HEK293 (cell line): ENCODE data around the gene ROBO4.

Source experiments
- CTCF ChIA-PET: fragments of 350-600 bp; formaldehyde crosslinking; extraction: SDS; loops from one replicate; lab custom pipeline; 2021; ENCODE audit warnings: antibody characterized with exemption; lab: Yijun Ruan, JAX
- POLR2A ChIA-PET: fragments of 300-600 bp; formaldehyde crosslinking; extraction: SDS; loops from one replicate; lab custom pipeline; 2020; ENCODE audit warnings: antibody characterized with exemption, inconsistent platforms; lab: Yijun Ruan, JAX
- H3K27ac ChIP-seq: fragments of 200-500 bp; sonication (Bioruptor generic); 2 replicates; pipeline ENCODE4 v1.5.1; 2014; ENCODE audit warnings: low read depth, low read length, control low read depth, inconsistent platforms; ENCODE audit errors: extremely low read depth
- H3K36me3 ChIP-seq, 2 experiments: fragments of 200-500 bp in 1 of 2; sonication (Bioruptor generic) in 1 of 2; 1 replicate in 1 of 2; 2 replicates in 1 of 2; pipeline ENCODE4 v1.5.1; 2014 to 2017; ENCODE audit warnings: inconsistent platforms in 2 of 2, low read length in 2 of 2; ENCODE audit not compliant: control insufficient read depth in 2 of 2, insufficient read depth in 1 of 2
- H3K4me1 ChIP-seq: fragments of 200-500 bp; sonication (Bioruptor generic); 2 replicates; pipeline ENCODE4 v1.5.1; 2014; ENCODE audit warnings: mild to moderate bottlenecking, low read length, inconsistent platforms; ENCODE audit not compliant: control insufficient read depth, insufficient read depth
- H3K4me3 ChIP-seq: 2 replicates; pipeline ENCODE4 v1.5.1; 2011; ENCODE audit warnings: low read depth, mild to moderate bottlenecking, control low read depth, low read length, moderate library complexity
- H3K9me3 ChIP-seq: fragments of 200-500 bp; sonication (Bioruptor generic); 2 replicates; pipeline ENCODE4 v1.5.1; 2014; ENCODE audit warnings: low read depth, low read length, inconsistent platforms; ENCODE audit not compliant: control insufficient read depth, insufficient read depth
- FEZF1 ChIP-seq: fragments of 450-650 bp; formaldehyde crosslinking; IDR thresholded peaks from 2 replicates; pipeline ENCODE4 v1.5.1; 2016; ENCODE audit warnings: missing biosample characterization, missing genetic modification characterization
- HOXD13 ChIP-seq: sonication (generic); formaldehyde crosslinking; IDR thresholded peaks from 2 replicates; pipeline ENCODE4 v1.8.0; 2022; ENCODE audit warnings: missing genetic modification reagents, borderline replicate concordance
- KLF7 ChIP-seq: fragments of 450-650 bp; formaldehyde crosslinking; IDR thresholded peaks from 2 replicates; pipeline ENCODE4 v1.5.1; 2016; ENCODE audit warnings: missing biosample characterization, missing genetic modification characterization, borderline replicate concordance
- KLF8 ChIP-seq: fragments of 450-650 bp; formaldehyde crosslinking; IDR thresholded peaks from 2 replicates; pipeline ENCODE4 v1.5.1; 2016; ENCODE audit warnings: missing biosample characterization, missing genetic modification characterization
- MEIS1 ChIP-seq: sonication (generic); formaldehyde crosslinking; IDR thresholded peaks from 2 replicates; pipeline ENCODE4 v1.8.1; 2022; ENCODE audit warnings: missing genetic modification reagents, mild to moderate bottlenecking, borderline replicate concordance
- ZFP37 ChIP-seq: fragments of 450-650 bp; formaldehyde crosslinking; IDR thresholded peaks from 2 replicates; pipeline ENCODE4 v1.5.1; 2016; ENCODE audit warnings: missing biosample characterization, missing genetic modification characterization
- ZNF239 ChIP-seq: fragments of 450-650 bp; formaldehyde crosslinking; IDR thresholded peaks from 2 replicates; pipeline ENCODE4 v1.5.1; 2016; ENCODE audit warnings: missing biosample characterization, missing genetic modification characterization
- ZNF37A ChIP-seq: fragments of 450-650 bp; IDR thresholded peaks from 2 replicates; pipeline ENCODE4 v1.5.1; 2018; ENCODE audit warnings: missing biosample characterization, missing genetic modification characterization
- ZNF48 ChIP-seq: fragments of 450-650 bp; formaldehyde crosslinking; IDR thresholded peaks from 2 replicates; pipeline ENCODE4 v1.5.1; 2016; ENCODE audit warnings: missing biosample characterization, missing genetic modification characterization
- ZNF501 ChIP-seq: fragments of 450-650 bp; formaldehyde crosslinking; IDR thresholded peaks from 2 replicates; pipeline ENCODE4 v1.5.1; 2016; ENCODE audit warnings: missing biosample characterization, missing genetic modification characterization
- ZNF555 ChIP-seq: fragments of 450-650 bp; formaldehyde crosslinking; conservative IDR thresholded peaks from 2 replicates; pipeline ENCODE4 v1.5.1; 2017; ENCODE audit warnings: missing biosample characterization, mild to moderate bottlenecking, missing genetic modification characterization, inconsistent platforms
- ZNF561 ChIP-seq: fragments of 450-650 bp; IDR thresholded peaks from 2 replicates; pipeline ENCODE4 v1.5.1; 2018; ENCODE audit warnings: missing biosample characterization, missing genetic modification characterization, borderline replicate concordance
- ZNF626 ChIP-seq: fragments of 450-650 bp; sonication (Bioruptor Pico); formaldehyde crosslinking; IDR thresholded peaks from 2 replicates; pipeline ENCODE4 v1.5.1; 2018; ENCODE audit warnings: missing biosample characterization, missing genetic modification characterization, inconsistent platforms
- ZNF707 ChIP-seq: fragments of 450-650 bp; formaldehyde crosslinking; IDR thresholded peaks from 2 replicates; pipeline ENCODE4 v1.5.1; 2016; ENCODE audit warnings: missing biosample characterization, missing genetic modification characterization
- ZNF792 ChIP-seq: fragments of 450-650 bp; formaldehyde crosslinking; IDR thresholded peaks from 2 replicates; pipeline ENCODE4 v1.5.1; 2016; ENCODE audit warnings: missing biosample characterization, missing genetic modification characterization
- ZSCAN23 ChIP-seq: fragments of 450-650 bp; formaldehyde crosslinking; IDR thresholded peaks from 2 replicates; pipeline ENCODE4 v1.5.1; 2016; ENCODE audit warnings: missing biosample characterization, missing genetic modification characterization
- TF ChIP-seq, protein P1 (sequence below): fragments of 450-650 bp; formaldehyde crosslinking; IDR thresholded peaks from 2 replicates; pipeline ENCODE4 v1.5.0; 2017; ENCODE audit warnings: missing biosample characterization, missing genetic modification characterization, borderline replicate concordance

ROBO4 gene

DNA sequence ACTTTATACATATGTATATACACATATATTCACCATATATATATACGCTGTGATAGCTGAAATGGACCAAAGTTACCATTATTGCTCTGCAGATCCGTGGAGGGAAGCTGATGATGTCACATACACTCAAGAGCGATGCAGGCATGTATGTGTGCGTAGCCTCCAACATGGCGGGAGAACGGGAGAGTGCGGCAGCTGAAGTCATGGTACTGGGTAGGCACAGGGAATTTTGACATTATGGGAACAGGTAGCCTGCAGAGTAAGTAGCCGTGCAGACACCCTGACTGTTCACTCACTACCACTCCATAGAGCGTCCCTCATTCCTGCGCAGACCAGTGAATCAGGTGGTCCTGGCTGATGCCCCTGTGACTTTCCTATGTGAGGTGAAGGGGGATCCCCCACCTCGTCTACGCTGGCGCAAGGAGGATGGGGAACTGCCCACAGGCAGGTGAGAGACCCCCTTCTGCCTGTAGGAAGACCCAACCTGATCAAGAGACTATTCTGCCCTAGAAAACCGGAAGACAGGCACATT lies 27.7 kb downstream of the ROBO4 start:
- ChIA-PET CTCF (interaction anchor here (0.6 to 1.8 kb wide), 4 partner anchors 12 to 226 kb away, joined by 3 to 7 read pairs (median 4); no protein-coding TSS in a partner anchor), POLR2A (no interaction called here)
- H3K36me3 ChIP-seq: no peaks in the 10 kb centered on the region
- TF ChIP-seq, protein P1, sequence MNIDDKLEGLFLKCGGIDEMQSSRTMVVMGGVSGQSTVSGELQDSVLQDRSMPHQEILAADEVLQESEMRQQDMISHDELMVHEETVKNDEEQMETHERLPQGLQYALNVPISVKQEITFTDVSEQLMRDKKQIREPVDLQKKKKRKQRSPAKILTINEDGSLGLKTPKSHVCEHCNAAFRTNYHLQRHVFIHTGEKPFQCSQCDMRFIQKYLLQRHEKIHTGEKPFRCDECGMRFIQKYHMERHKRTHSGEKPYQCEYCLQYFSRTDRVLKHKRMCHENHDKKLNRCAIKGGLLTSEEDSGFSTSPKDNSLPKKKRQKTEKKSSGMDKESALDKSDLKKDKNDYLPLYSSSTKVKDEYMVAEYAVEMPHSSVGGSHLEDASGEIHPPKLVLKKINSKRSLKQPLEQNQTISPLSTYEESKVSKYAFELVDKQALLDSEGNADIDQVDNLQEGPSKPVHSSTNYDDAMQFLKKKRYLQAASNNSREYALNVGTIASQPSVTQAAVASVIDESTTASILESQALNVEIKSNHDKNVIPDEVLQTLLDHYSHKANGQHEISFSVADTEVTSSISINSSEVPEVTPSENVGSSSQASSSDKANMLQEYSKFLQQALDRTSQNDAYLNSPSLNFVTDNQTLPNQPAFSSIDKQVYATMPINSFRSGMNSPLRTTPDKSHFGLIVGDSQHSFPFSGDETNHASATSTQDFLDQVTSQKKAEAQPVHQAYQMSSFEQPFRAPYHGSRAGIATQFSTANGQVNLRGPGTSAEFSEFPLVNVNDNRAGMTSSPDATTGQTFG (tag by site-specific recombination): no peak
- no peak for TF ChIP-seq ZSCAN23
- TF ChIP-seq KLF7 (tag by site-specific recombination): no peak
- no peak for TF ChIP-seq HOXD13 (CRISPR knock-in tag)
- no peak for TF ChIP-seq ZNF626 (tag by site-specific recombination)
- no peak for TF ChIP-seq ZNF792 (tag by site-specific recombination)
- H3K9me3 ChIP-seq: no peaks in the 10 kb centered on the region
- H3K4me1 ChIP-seq: no peaks in the 10 kb centered on the region
- H3K4me3 ChIP-seq: no peak overlapping the region
- H3K27ac ChIP-seq: no peak overlapping the region

DNA sequence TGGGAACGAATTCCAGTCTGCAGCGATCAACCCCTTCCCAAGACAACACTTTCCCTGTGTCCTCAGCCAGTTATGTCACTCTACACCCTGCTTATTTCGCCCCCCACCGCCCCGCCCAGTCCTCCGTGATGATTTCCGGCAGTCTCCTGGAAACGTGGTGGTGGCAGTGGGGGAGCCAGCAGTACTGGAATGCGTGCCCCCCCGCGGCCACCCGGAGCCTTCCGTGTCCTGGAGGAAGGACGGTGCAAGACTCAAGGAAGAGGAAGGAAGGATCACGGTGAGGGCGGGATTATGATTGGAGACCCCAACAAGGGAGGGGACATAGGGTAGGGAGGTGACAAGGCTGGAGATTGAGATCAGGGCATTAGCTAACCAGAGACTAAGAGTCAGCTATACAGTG lies 28.3 kb downstream of the ROBO4 start:
- TF ChIP-seq ZNF48 (tag by site-specific recombination): no peak
- TF ChIP-seq FEZF1 (tag by site-specific recombination): no peak
- TF ChIP-seq ZNF555 (tag by site-specific recombination): no peak
- TF ChIP-seq ZNF37A (tag by site-specific recombination): no peak
- Histone ChIP-seq H3K9me3 (no peaks in the 10 kb centered on the region), H3K4me1 (no peaks in the 10 kb centered on the region), H3K27ac (no peak overlapping the region), H3K4me3 (no peak overlapping the region), H3K36me3 (no peaks in the 10 kb centered on the region)
- ChIA-PET POLR2A (no interaction called here), CTCF (interaction anchor here (0.6 to 1.8 kb wide), 6 partner anchors 11 to 691 kb away, joined by 3 to 7 read pairs (median 4); no protein-coding TSS in a partner anchor)

DNA sequence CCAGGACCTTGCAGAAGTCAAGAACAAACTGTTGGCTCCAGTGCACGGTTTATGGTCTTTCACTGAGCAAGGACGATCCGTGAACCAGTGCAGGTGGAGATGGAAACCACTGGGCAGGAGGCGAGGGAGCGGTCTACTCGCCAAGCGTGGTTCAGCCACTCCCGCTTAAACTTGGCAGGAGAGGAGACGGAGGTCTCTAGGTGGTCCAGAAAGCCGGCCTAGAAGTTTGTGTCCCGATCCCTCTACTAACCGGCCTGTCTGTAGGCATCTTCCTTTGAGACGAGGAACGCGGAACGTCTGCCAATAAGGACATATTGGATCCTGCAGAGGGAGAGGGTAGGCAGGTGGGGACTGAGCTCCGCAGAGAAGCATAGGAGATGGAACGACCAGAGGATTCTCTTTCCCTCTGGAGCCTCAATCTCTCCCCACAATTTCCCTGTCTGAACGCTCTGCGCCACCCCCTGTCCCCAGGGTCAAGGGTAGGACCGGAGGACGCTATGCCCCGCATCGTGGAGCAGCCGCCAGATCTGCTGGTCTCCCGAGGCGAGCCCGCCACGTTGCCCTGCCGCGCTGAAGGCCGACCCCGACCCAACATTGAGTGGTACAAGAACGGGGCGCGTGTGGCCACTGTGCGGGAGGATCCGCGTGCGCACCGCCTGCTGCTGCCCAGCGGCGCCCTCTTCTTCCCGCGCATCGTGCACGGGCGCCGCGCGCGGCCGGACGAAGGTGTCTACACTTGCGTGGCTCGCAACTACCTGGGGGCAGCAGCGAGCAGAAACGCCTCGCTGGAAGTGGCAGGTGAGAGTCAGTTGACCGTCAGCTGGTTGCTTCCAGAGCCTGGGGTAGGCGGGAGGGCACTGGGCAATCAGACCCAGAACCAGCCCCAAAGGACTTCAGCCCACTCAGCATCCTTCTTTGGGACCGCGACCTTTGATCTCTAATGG lies 29.1 kb downstream of the ROBO4 start:
- Histone ChIP-seq H3K36me3 (no peaks in the 10 kb centered on the region), H3K9me3 (no peaks in the 10 kb centered on the region), H3K4me3 (no peak overlapping the region)
- CTCF ChIA-PET: interaction anchor here (0.5 to 1.8 kb wide), 4 partner anchors 17 to 691 kb away, joined by 3 to 5 read pairs (median 3); no protein-coding TSS in a partner anchor
- no peak for TF ChIP-seq KLF8
- no peak for TF ChIP-seq ZNF707 (tag by site-specific recombination)
- TF ChIP-seq MEIS1: no peak
- no peak for TF ChIP-seq ZNF561 (tag by site-specific recombination)
- no peak for TF ChIP-seq ZFP37
- no peak for TF ChIP-seq ZNF501 (tag by site-specific recombination)
- no peak for TF ChIP-seq ZNF239 (tag by site-specific recombination)
- TF ChIP-seq, all 188 proteins: peak for 0
- H3K27ac ChIP-seq: no peak overlapping the region
- POLR2A ChIA-PET: no interaction called here
- no peaks in the 10 kb centered on the region for H3K4me1 ChIP-seq
